ENCODE results near the gene UMOD. TPM values are rescaled to one million over a fixed set of nuclear protein-coding genes. Genes with fewer than 3 reads are reported as not detected.

The UMOD gene
- total RNA-seq, 1 experiment from 2014 or later, result not detected

GRCh38 chr16:20285993-20286499 is 66.5 kb downstream of the UMOD start:
- Histone ChIP-seq H3K4me3 (ENCODE audit: low read depth, low read length, poor library complexity, severe bottlenecking) (no peak overlapping the region), H3K36me3 (ENCODE audit: insufficient read depth, low read length, poor library complexity, severe bottlenecking) (no peaks in the 10 kb centered on the region), H3K27ac (ENCODE audit: low read depth, low read length, poor library complexity, severe bottlenecking) (no peak overlapping the region), H3K4me1 (ENCODE audit: insufficient read depth, low read length, poor library complexity, severe bottlenecking) (no peaks in the 10 kb centered on the region), H3K27me3 (replicated peaks; ENCODE audit: insufficient read depth, low read depth, low read length, poor library complexity) (no peaks in the 10 kb centered on the region), H3K9me3 (ENCODE audit: low read depth, low read length, poor library complexity, severe bottlenecking) (no peaks in the 10 kb centered on the region)
- BruUV-seq (replicated peaks), result no TSS peak
- POLR2A ChIA-PET (ENCODE audit: low non-redundant PET), result no interaction called here
- TF ChIP-seq CTCF (conservative IDR thresholded peaks at IDR 0.05; ENCODE audit: low read depth, low read length) (no peak), EZH2 (IDR thresholded peaks at IDR 0.05; ENCODE audit: borderline replicate concordance, low read depth, low read length, poor library complexity, severe bottlenecking) (no peak)
- intact Hi-C loops (cut with micrococcal nuclease; ENCODE audit: unreplicated experiment), result no loop called here
- CTCF ChIA-PET, result no interaction called here
- no peak for DNase-seq (ENCODE audit: low spot score)

Other genes starting within 250 kb of the UMOD start
- gene GP2, start 25.2 kb downstream of the UMOD start, total RNA-seq (2021), result not detected in 2 replicates
- not detected in 2 replicates for gene PDILT, start 52.0 kb upstream of the UMOD start, total RNA-seq (2021)
- not detected in 2 replicates for gene ACSM5, start 56.8 kb upstream of the UMOD start, total RNA-seq (2021)
- gene ACSM2A, start 98.8 kb upstream of the UMOD start, total RNA-seq (2021), result not detected in 2 replicates
- not detected in 2 replicates for gene ACSM2B, start 223.7 kb upstream of the UMOD start, total RNA-seq (2021)

All from A673 (cell line).